GM18951 (cell line): ENCODE results near the gene CYP4F2.
"Not testable (repeated sequence)": the region's sequence is repeated elsewhere in the genome, so short reads cannot be mapped to it uniquely, and the experiment has no call there.

Experiments used
- POLR2A ChIP-seq: IDR thresholded peaks from 4 replicates; pipeline ENCODE4 v1.6.1; 2011; ENCODE audit warnings: mild to moderate bottlenecking; ENCODE audit not compliant: insufficient read length, insufficient read depth; ENCODE audit errors: extremely low read depth
- in situ Hi-C: fragments of 300-500 bp; cut with MboI; formaldehyde crosslinking; loops from one replicate; pipeline ENCODE4 v1.12.0; 2022; ENCODE audit warnings: low sequenced_read_pairs, mixed read lengths, inconsistent platforms; ENCODE audit not compliant: unreplicated experiment

The CYP4F2 gene

GRCh38 chr19:15831626-15832025 lies 66.2 kb downstream of the CYP4F2 start:
- in situ Hi-C loops = no loop called here
- no peak for TF ChIP-seq POLR2A

- in situ Hi-C loops = no loop called here
- no peak for TF ChIP-seq POLR2A
Measured at GRCh38 chr19:15829786-15830185, 68.1 kb downstream of the CYP4F2 start.

DNA sequence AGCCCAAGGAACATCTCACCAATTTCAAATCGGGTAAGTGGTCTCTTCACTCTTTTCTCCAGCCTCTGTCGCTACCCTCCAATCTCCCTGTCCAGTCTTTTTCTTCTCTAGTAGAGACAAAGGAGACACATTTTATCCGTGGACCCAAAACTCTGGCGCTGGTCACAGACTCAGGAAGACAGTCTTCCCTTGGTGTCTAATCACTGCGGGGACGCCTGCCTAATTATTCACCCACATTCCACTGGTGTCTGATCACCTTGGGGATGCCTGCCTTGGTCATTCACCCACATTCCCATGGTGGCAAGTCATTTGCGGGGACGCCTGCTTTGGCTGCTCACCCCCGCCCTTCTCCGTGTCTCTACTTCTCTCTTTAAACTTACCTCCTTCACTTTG lies 68.6 kb downstream of the CYP4F2 start:
- TF ChIP-seq POLR2A = no peak
- in situ Hi-C loops = no loop called here

- in situ Hi-C loops = not testable (repeated sequence)
Measured at GRCh38 chr19:15828611-15829305, 69.1 kb downstream of the CYP4F2 start.

GRCh38 chr19:15828121-15828610 lies 69.7 kb downstream of the CYP4F2 start:
- TF ChIP-seq POLR2A = no peak
- in situ Hi-C loops = no loop called here
